Activated T-cell treated with anti-CD3 and anti-CD28 coated beads for 48 hours (primary cell): ENCODE data around the gene HTR4.
"Not testable (repeated sequence)": the region's sequence is repeated elsewhere in the genome, so short reads cannot be mapped to it uniquely, and the experiment has no call there.

Experiments used
- DNase-seq: peaks from one replicate; pipeline ENCODE4 v3.0.0-alpha.2; 2020; ENCODE audit warnings: low read depth

Gene HTR4

GRCh38 chr5:148474025-148474511, 180.3 kb downstream of the HTR4 start:
- no peak for DNase-seq

DNA sequence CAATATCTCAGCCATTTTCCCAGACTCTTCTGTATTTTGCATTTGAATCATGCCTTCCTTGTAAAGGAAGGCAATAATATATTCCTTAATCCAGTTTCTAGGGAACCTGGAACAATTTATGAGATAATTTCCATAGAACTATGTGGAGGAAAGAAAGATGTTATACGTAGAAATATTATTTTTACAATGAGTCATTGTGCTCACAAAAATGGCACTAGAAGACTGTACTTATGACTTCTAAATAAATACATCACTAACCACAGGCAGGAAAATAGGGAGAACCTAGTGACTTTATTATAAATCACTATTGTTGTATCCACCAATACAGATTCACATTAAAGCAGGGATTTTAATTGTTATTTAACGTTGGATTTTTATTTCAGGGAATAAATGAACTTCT, 182.9 kb downstream of the HTR4 start:
- no peak for DNase-seq

- no peak for DNase-seq
These were observed 184.8 kb downstream of the HTR4 start for GRCh38 chr5:148469501-148469935.

- DNase-seq: not testable (repeated sequence)
These were observed 185.6 kb downstream of the HTR4 start for GRCh38 chr5:148468746-148469145.

DNA sequence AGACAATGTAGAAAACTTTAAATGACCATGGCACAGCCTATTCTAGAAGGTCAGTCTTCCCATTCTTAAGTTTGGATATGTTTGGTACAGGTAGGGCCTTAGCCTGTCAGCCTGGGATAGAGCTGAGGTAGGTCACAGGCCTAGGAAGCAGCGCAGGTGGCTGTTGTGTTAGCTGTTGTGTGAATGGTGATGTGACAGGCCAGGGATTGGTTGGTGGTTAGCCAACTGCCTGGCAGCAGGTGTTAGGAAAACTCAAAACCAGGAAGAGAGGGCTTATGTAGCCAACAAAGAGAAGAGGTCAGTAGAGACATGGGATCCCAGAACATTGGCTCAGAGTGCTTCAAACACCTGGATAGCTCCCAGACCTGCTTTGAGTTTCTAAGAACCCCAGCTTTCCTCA, 186.4 kb downstream of the HTR4 start:
- DNase-seq: no peak

DNA sequence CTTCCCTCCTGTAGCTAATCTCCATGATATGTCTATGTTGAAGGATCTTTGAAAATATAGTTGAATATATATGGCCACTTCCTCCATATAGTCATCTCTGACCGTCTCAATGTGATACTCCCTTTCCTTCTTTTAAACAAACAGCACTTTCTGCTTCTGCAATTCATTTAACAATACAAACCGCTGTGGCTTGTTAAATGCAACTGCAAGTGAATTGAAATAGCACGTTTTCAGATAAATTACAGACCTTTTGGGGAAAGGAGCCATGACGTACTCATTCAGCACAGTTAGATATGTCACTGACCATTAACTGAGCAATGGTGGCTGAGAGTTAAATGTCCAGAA, 188.1 kb downstream of the HTR4 start:
- no peak for DNase-seq

GRCh38 chr5:148465381-148466235, 188.7 kb downstream of the HTR4 start:
- no peak for DNase-seq

DNA sequence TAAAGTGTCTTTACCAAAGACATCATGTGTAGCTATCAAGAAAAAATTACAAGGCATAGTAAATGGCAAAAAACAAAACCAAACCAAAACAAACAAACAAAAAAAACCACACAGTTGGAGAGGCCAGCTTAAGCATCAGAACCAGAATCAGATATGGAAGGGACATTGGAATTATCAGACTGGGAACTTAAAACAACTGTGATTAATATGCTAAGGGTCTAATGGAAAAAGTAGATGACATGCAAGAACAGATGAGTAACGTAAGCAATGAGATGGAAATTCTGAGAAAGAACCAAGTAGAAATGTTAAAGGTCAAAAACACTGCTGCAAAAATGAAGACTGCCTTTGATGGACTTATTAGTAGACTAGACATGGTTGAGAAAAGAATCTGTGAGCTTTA, 194.7 kb downstream of the HTR4 start:
- no peak for DNase-seq

- DNase-seq: no peak
These were observed 196.1 kb downstream of the HTR4 start for GRCh38 chr5:148458036-148458888.

DNA sequence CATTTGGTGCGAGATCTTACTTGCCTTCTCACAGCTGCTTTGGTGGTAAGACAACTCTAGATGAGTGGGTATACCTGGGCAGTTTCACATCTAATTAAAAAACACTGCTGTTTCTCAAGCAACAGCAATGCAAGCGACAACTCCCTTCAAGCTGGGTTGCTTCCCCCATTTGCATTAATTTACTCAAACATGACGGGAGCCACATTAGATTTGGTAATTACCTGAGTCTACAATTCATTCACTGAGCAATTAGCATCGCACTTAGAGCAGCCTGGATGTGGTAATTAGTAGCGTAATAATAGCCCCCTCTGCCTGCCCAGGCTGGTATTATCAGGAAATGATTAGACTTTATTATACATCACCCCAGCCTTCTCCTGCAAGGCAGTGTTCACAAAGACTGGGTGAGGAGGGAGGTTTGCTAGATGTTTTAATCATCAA, 197.1 kb downstream of the HTR4 start:
- DNase-seq: no peak

DNA sequence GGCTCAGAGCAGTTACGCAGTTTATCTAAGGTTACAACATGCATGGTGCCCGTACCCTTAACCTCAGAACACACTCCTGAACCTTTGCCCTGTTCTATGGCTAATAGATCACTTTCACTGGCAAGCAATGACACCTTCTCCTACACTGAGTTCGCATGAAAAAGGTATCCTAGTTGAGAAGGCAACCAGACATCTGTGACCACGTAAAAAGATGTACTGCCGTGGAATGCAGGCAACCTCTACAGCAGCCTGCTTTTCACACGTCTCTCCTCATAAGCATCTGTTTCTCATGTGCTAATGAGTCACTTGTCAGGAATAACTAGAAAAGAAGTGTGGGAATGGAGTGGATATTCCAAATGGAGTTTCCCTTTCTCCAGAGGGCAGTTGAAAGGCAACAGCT, 199.1 kb downstream of the HTR4 start:
- no peak for DNase-seq

DNA sequence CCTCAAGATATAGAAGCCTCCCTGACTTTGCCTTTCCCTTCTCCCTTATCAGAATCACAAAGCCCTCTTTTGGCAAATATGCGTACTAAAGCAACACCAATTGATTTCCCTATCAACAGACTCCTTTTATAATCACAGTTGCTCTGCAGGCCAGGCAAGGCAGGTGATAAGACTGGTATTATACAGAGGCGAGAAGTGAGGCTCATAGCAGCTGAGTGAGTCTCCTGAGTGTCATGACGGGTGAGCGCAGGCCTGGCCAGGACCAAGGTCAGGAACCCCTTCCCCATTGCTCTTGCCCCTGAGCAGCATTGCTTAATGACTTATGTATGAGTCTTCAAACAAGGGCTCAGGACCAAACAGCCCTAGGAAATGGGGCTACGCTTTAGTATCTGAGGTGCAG, 199.8 kb downstream of the HTR4 start:
- no peak for DNase-seq

DNA sequence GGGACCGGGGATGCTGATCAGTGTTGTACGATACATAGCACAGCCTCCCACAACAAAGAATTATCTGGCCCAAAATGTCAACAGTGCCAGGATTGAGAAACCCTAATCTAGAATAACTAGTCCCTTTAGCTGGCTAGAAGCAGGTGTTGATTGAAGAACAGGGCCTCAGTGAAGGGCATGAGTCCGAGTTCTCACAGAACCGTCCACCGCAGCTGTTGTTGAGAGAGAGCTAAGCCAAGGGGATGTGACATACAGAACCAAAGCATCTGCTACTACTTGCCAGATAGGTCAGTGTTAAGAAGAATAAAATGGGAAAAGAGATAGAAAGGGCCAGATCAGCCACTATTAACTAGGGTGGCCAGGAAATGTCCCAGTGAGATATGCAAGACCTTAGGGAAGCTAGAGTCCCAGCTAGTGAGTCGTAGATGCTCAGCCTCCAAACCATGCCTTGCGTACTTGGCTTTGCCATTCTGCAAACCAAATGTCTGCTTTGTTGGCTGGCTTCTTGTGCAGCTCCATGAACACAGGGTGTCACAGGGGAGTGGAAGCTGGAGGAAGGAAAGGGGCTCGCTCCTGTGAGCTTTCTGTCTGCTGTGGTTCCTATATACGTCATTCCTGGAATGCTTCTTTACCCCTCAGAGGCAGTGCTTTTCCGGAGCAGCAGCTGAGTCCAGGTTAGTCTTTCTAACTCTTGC, 201.7 kb downstream of the HTR4 start:
- DNase-seq: no peak

- DNase-seq: no peak
These were observed 207.7 kb downstream of the HTR4 start for GRCh38 chr5:148446611-148447010.

- no peak for DNase-seq
These were observed 208.7 kb downstream of the HTR4 start for GRCh38 chr5:148445578-148445977.

GRCh38 chr5:148443998-148444397, 210.3 kb downstream of the HTR4 start:
- no peak for DNase-seq

GRCh38 chr5:148443241-148443640, 211.1 kb downstream of the HTR4 start:
- DNase-seq: no peak

DNA sequence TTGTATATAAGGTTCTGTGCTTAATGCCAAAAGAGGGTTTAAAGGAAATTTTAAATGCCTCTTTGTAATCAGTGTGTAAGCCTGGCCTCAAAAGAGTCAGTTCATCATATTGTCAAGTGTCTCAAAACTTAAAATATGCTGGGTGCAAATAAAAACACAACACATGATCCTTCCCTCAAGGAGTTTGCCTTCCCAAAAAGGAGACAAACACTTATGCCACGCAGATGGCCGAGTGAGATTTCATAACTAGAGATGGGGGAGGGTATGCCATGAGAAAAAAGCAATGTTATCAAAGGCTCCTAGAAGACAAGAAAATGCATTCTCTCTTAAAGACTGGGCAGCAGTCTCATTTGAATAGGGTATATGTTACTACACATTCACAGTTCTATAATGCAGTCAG, 215.4 kb downstream of the HTR4 start:
- DNase-seq: no peak

- DNase-seq: no peak
These were observed 217.1 kb downstream of the HTR4 start for GRCh38 chr5:148437249-148437648.

DNA sequence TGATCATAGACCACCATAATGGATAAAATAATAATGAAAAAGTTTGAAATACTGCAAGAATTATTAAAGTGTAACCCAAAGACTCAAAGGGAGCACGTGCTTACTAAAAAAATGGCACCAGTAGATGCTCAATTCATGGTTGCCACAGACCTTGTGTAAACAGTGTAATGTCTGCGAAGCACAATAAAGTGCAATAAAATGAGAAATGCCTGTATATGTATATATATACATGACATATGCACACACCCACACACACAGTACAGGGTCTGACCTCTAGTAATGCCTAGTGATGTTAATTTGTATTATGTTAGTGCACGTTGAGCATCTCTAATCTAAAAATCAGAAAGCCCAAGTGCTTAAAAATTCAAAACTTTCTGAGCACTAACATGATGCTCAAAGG, 218.3 kb downstream of the HTR4 start:
- DNase-seq: no peak

DNA sequence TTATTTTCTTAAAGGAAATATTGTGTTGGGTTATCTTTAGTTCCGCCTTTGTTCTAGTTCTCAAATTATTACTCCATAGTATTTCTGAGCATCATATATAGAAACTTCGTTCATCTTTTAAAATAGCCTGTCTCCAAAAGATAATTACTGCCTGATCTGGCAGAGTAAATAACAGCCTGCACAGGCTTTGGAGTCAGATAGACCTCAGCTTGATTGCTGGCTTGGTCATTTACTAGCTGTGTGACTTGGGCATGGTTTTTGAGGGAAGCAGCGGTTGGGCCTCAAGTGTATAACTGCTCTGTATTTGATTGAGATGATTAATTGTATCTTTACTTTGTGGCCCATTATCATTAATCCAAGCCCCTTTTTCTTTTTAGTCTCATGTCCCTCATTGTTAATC, 220.5 kb downstream of the HTR4 start:
- no peak for DNase-seq
